ENCODE measurements around the gene ARGLU1. TPM values are rescaled to one million over a fixed set of nuclear protein-coding genes. Genes with fewer than 3 reads are reported as not detected.

ARGLU1 gene
- total RNA-seq, 1 experiment from 2014 or later: 115 TPM

GRCh38 chr13:106528718-106529414 lies 39.1 kb downstream of the ARGLU1 start (continued):
- TF ChIP-seq HMGA2 (CRISPR knock-in tag; IDR thresholded peaks at IDR 0.05) (no peak), ZNF512 (CRISPR knock-in tag; IDR thresholded peaks at IDR 0.05; ENCODE audit: borderline replicate concordance) (no peak)

GRCh38 chr13:106527826-106528225 lies 40.1 kb downstream of the ARGLU1 start:
- H3K4me1 Mint-ChIP-seq: peaks cover 92% of the 10 kb centered on the region
- H3K4me3 Mint-ChIP-seq: peak overlapping the region; percentile 7; the same call in 1 of the 2 replicates
- TF ChIP-seq ATF3 (CRISPR knock-in tag; conservative IDR thresholded peaks at IDR 0.05) (no peak), ATF6 (CRISPR knock-in tag; IDR thresholded peaks at IDR 0.05) (no peak)
- ATAC-seq: no peak
- no peaks in the 10 kb centered on the region for H3K9me3 Mint-ChIP-seq
- DNase-seq (ENCODE audit: low spot score): no peak
- CTCF ChIA-PET: interaction anchor here (0.9 to 1.1 kb wide), 2 partner anchors 213 to 1117 kb away, joined by 3 read pairs; no protein-coding TSS in a partner anchor
- H3K36me3 Mint-ChIP-seq: no peaks in the 10 kb centered on the region
- POLR2A ChIA-PET: no interaction called here
- no peaks in the 10 kb centered on the region; the same call in 1 of the 2 replicates for H3K27me3 Mint-ChIP-seq (ENCODE audit: low read depth)
- no peak overlapping the region for H3K27ac Mint-ChIP-seq

GRCh38 chr13:106527445-106527801 lies 40.5 kb downstream of the ARGLU1 start:
- Mint-ChIP-seq H3K27me3 (ENCODE audit: low read depth) (no peaks in the 10 kb centered on the region; the same call in 1 of the 2 replicates), H3K27ac (no peak overlapping the region), H3K4me3 (peak overlapping the region; percentile 7; the same call in 1 of the 2 replicates), H3K36me3 (no peaks in the 10 kb centered on the region), H3K9me3 (no peaks in the 10 kb centered on the region), H3K4me1 (peaks cover 92% of the 10 kb centered on the region)
- no peak for DNase-seq (ENCODE audit: low spot score)
- CTCF ChIA-PET: interaction anchor here (0.9 to 1.9 kb wide), 3 partner anchors 9 to 1117 kb away, joined by 3 to 9 read pairs (median 3); partner anchors contain the start of gene EFNB2
- no peak for ATAC-seq
- POLR2A ChIA-PET: no interaction called here
- TF ChIP-seq PRDM15 (CRISPR knock-in tag; IDR thresholded peaks at IDR 0.05): no peak
- no peak for TF ChIP-seq NFATC4 (CRISPR knock-in tag; IDR thresholded peaks at IDR 0.05)
- TF ChIP-seq ATF3 (CRISPR knock-in tag; conservative IDR thresholded peaks at IDR 0.05): no peak
- no peak for TF ChIP-seq AFF4 (CRISPR knock-in tag; IDR thresholded peaks at IDR 0.05; ENCODE audit: borderline replicate concordance)
- no peak for TF ChIP-seq SP1 (CRISPR knock-in tag; conservative IDR thresholded peaks at IDR 0.05)
- no peak for TF ChIP-seq ZBTB21 (CRISPR knock-in tag; IDR thresholded peaks at IDR 0.05; ENCODE audit: borderline replicate concordance)
- no peak for TF ChIP-seq OVOL2 (CRISPR knock-in tag; IDR thresholded peaks at IDR 0.05; ENCODE audit: borderline replicate concordance)
- no peak for TF ChIP-seq TCF7 (CRISPR knock-in tag; IDR thresholded peaks at IDR 0.05; ENCODE audit: low read depth)
- TF ChIP-seq E2F1 (CRISPR knock-in tag; IDR thresholded peaks at IDR 0.05): no peak
- no peak for TF ChIP-seq ZNF671 (CRISPR knock-in tag; IDR thresholded peaks at IDR 0.05)
- TF ChIP-seq USF2 (CRISPR knock-in tag; IDR thresholded peaks at IDR 0.05): no peak
- no peak for TF ChIP-seq CREM (CRISPR knock-in tag; IDR thresholded peaks at IDR 0.05)
- no peak for TF ChIP-seq PREB (CRISPR knock-in tag; IDR thresholded peaks at IDR 0.05; ENCODE audit: borderline replicate concordance)

All from WTC11 (cell line).